ENCODE measurements around the gene WDHD1. TPM values are rescaled to one million over a fixed set of nuclear protein-coding genes. Genes with fewer than 3 reads are reported as not detected.

WDHD1 gene
- total RNA-seq, 1 donor, result 4.3 TPM

DNA sequence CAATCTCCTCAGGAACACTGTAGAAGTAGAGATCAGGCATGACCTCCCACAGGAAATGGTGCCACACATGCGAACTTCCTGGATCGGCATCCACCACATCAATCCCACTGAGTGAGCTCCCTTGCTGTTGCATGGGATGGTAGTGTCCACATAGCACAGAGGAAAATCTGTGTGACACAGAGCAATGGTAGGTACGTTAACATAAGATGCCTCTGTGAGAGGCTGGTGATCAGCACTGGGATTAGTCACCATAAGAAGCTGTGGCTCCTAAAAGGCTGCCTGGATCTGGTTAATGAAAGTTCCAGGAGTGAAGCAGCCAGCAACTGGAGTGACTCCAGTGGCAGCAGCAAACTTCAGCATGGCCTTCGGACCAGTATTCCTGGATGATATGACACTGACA, 21.8 kb downstream of the WDHD1 start:
- peaks cover 2% of the 10 kb centered on the region for H3K4me1 ChIP-seq (ENCODE audit: insufficient read depth, low read length)
- no peaks in the 10 kb centered on the region for H3K9me3 ChIP-seq (ENCODE audit: low read depth, low read length)
- no peaks in the 10 kb centered on the region for H3K79me2 ChIP-seq (ENCODE audit: insufficient read depth, low read length)
- no peak overlapping the region for H3K4me3 ChIP-seq (ENCODE audit: insufficient read depth, low read length)
- no peaks in the 10 kb centered on the region for H4K20me1 ChIP-seq (ENCODE audit: insufficient read depth, low read length)
- no peaks in the 10 kb centered on the region for H3K27me3 ChIP-seq (ENCODE audit: insufficient read depth, low read length)
- no peak overlapping the region for H3K27ac ChIP-seq (ENCODE audit: low read depth, low read length)
- no peak overlapping the region for H2AFZ ChIP-seq (ENCODE audit: low read length)
- TF ChIP-seq, protein P1, sequence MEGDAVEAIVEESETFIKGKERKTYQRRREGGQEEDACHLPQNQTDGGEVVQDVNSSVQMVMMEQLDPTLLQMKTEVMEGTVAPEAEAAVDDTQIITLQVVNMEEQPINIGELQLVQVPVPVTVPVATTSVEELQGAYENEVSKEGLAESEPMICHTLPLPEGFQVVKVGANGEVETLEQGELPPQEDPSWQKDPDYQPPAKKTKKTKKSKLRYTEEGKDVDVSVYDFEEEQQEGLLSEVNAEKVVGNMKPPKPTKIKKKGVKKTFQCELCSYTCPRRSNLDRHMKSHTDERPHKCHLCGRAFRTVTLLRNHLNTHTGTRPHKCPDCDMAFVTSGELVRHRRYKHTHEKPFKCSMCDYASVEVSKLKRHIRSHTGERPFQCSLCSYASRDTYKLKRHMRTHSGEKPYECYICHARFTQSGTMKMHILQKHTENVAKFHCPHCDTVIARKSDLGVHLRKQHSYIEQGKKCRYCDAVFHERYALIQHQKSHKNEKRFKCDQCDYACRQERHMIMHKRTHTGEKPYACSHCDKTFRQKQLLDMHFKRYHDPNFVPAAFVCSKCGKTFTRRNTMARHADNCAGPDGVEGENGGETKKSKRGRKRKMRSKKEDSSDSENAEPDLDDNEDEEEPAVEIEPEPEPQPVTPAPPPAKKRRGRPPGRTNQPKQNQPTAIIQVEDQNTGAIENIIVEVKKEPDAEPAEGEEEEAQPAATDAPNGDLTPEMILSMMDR (IDR thresholded peaks at IDR 0.05; ENCODE audit: extremely low read depth, low read depth, low read length), result no peak
- DNase-seq (ENCODE audit: insufficient read length, low spot score, missing footprints), result no peak
- H3K4me2 ChIP-seq (ENCODE audit: insufficient read depth, low read length), result no peak overlapping the region
- peaks cover 12% of the 10 kb centered on the region for H3K36me3 ChIP-seq (ENCODE audit: insufficient read depth, low read length)

DNA sequence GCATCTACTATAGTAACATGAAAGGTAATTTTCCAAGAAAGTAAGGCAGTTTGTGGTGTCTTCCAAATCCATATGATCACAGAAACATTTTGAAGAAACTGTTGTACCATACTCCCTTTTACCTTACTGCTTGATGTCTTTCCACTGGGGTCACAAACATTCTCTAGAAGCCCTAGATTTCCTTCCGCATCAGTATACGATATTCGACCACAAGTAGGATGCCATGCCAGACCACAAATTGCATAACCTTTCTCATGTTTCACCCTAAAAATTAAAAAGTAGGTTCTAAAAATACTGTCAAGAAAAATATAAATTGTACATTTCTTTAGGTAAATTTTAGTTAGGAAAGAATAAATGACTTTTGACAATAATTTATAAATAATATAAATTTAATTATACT, 26.5 kb downstream of the WDHD1 start:
- Histone ChIP-seq H2AFZ (ENCODE audit: low read length) (no peak overlapping the region), H3K4me3 (ENCODE audit: insufficient read depth, low read length) (no peak overlapping the region), H3K36me3 (ENCODE audit: insufficient read depth, low read length) (peaks cover 7% of the 10 kb centered on the region), H3K9me3 (ENCODE audit: low read depth, low read length) (no peaks in the 10 kb centered on the region), H3K27me3 (ENCODE audit: insufficient read depth, low read length) (no peaks in the 10 kb centered on the region), H4K20me1 (ENCODE audit: insufficient read depth, low read length) (no peaks in the 10 kb centered on the region), H3K4me2 (ENCODE audit: insufficient read depth, low read length) (no peak overlapping the region), H3K4me1 (ENCODE audit: insufficient read depth, low read length) (peaks cover 2% of the 10 kb centered on the region), H3K79me2 (ENCODE audit: insufficient read depth, low read length) (no peaks in the 10 kb centered on the region), H3K27ac (ENCODE audit: low read depth, low read length) (no peak overlapping the region)
- TF ChIP-seq, protein P1 (IDR thresholded peaks at IDR 0.05; ENCODE audit: extremely low read depth, low read depth, low read length), result no peak
- no peak for DNase-seq (ENCODE audit: insufficient read length, low spot score, missing footprints)

DNA sequence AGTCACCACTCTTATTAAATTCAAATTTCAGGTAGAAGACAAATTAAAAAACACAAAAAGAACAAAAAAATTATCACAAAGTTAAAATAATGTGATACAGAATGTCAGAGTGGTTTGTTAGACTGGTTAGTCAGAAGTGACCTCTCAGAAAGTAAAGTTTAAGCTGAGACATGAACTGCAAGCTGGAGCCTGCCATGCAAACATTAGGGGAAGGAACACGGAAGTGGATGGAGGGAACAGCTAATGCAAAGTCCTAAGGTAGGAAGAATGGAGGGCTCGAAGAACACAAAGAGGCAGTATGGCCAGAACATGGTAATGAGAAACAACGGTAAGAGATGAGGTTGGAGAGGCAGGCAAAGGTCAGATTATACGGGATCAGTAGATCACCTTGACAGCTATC, 41.7 kb downstream of the WDHD1 start:
- DNase-seq (ENCODE audit: insufficient read length, low spot score, missing footprints), result no peak
- Histone ChIP-seq H2AFZ (ENCODE audit: low read length) (no peak overlapping the region), H3K4me2 (ENCODE audit: insufficient read depth, low read length) (no peak overlapping the region), H4K20me1 (ENCODE audit: insufficient read depth, low read length) (no peaks in the 10 kb centered on the region), H3K27me3 (ENCODE audit: insufficient read depth, low read length) (no peaks in the 10 kb centered on the region), H3K9me3 (ENCODE audit: low read depth, low read length) (no peaks in the 10 kb centered on the region), H3K36me3 (ENCODE audit: insufficient read depth, low read length) (peaks cover 12% of the 10 kb centered on the region), H3K4me1 (ENCODE audit: insufficient read depth, low read length) (no peaks in the 10 kb centered on the region), H3K4me3 (ENCODE audit: insufficient read depth, low read length) (no peak overlapping the region), H3K27ac (ENCODE audit: low read depth, low read length) (no peak overlapping the region), H3K79me2 (ENCODE audit: insufficient read depth, low read length) (no peaks in the 10 kb centered on the region)
- TF ChIP-seq, protein P1 (IDR thresholded peaks at IDR 0.05; ENCODE audit: extremely low read depth, low read depth, low read length), result no peak

DNA sequence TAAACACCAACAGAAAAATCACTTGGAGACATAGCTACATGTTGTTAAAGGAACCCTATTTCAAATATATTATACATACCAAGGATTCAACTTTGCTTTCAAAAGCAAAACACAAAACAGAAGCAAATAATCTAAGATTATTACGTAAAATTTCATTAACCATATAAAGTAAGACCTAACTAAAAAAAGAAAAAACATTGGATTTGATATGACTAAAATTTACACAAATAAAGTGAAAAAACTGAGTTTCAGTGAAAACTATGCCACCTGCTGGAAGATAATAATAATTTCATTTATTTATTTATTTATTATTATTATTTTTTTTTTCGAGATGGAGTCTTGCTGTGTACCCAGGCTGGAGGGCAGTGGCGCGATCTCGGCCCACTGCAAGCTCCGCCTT, 45.2 kb downstream of the WDHD1 start:
- no peak overlapping the region for H2AFZ ChIP-seq (ENCODE audit: low read length)
- H3K9me3 ChIP-seq (ENCODE audit: low read depth, low read length), result no peaks in the 10 kb centered on the region
- no peaks in the 10 kb centered on the region for H3K79me2 ChIP-seq (ENCODE audit: insufficient read depth, low read length)
- H3K4me1 ChIP-seq (ENCODE audit: insufficient read depth, low read length), result peaks cover 8% of the 10 kb centered on the region
- TF ChIP-seq, protein P1 (IDR thresholded peaks at IDR 0.05; ENCODE audit: extremely low read depth, low read depth, low read length), result peak; percentile 21
- no peaks in the 10 kb centered on the region for H4K20me1 ChIP-seq (ENCODE audit: insufficient read depth, low read length)
- no peak overlapping the region for H3K4me2 ChIP-seq (ENCODE audit: insufficient read depth, low read length)
- no peak overlapping the region for H3K27ac ChIP-seq (ENCODE audit: low read depth, low read length)
- no peak overlapping the region for H3K4me3 ChIP-seq (ENCODE audit: insufficient read depth, low read length)
- H3K36me3 ChIP-seq (ENCODE audit: insufficient read depth, low read length), result peaks cover 13% of the 10 kb centered on the region
- H3K27me3 ChIP-seq (ENCODE audit: insufficient read depth, low read length), result no peaks in the 10 kb centered on the region
- DNase-seq (ENCODE audit: insufficient read length, low spot score, missing footprints), result no peak

All from osteoblast (primary cell).